OCI-M2 (cell line): ENCODE data around the gene MXRA7.
A peak's percentile ranks its signal among the peaks of the same experiment; 100 is the strongest.
"Not testable (repeated sequence)": the region's sequence is repeated elsewhere in the genome, so short reads cannot be mapped to it uniquely, and the experiment has no call there.

Experiments used
- DNase-seq: peaks from one replicate; lab custom pipeline; 2025; ENCODE audit not compliant: unreplicated experiment; lab: John Stamatoyannopoulos, UW

Gene MXRA7

GRCh38 chr17:76645481-76645880 is 65.3 kb downstream of the MXRA7 start:
- no peak for DNase-seq

GRCh38 chr17:76644995-76645394 is 65.8 kb downstream of the MXRA7 start:
- no peak for DNase-seq

- DNase-seq = peak; percentile 33
These were observed 67.1 kb downstream of the MXRA7 start, which contains the start of gene ST6GALNAC1 for GRCh38 chr17:76643553-76644148. Gene ST6GALNAC1 (minus strand): TSS chr17:76643757. CDS start chr17:76643638, 119 bp downstream.

- no peak for DNase-seq
These were observed 67.8 kb downstream of the MXRA7 start for GRCh38 chr17:76642994-76643393.

GRCh38 chr17:76642032-76642561 is 68.7 kb downstream of the MXRA7 start:
- no peak for DNase-seq

- no peak for DNase-seq
These were observed 69.3 kb downstream of the MXRA7 start for GRCh38 chr17:76641501-76641900.

GRCh38 chr17:76640550-76641380 is 70.0 kb downstream of the MXRA7 start:
- peak; percentile 32 for DNase-seq

- DNase-seq = no peak
These were observed 72.5 kb downstream of the MXRA7 start for GRCh38 chr17:76638263-76638662.

- not testable (repeated sequence) for DNase-seq
These were observed 74.1 kb downstream of the MXRA7 start for GRCh38 chr17:76636486-76637206.

GRCh38 chr17:76635659-76636360 is 75.0 kb downstream of the MXRA7 start:
- DNase-seq = no peak

GRCh38 chr17:76635039-76635438 is 75.7 kb downstream of the MXRA7 start:
- DNase-seq = no peak

- no peak for DNase-seq
These were observed 77.0 kb downstream of the MXRA7 start for GRCh38 chr17:76633628-76634328.

- DNase-seq = no peak
These were observed 78.8 kb downstream of the MXRA7 start for GRCh38 chr17:76631821-76632565.

GRCh38 chr17:76630151-76630550 is 80.6 kb downstream of the MXRA7 start:
- no peak for DNase-seq
